ENCODE results near the gene KHDC4. TPM values are rescaled to one million over a fixed set of nuclear protein-coding genes. Genes with fewer than 3 reads are reported as not detected.
"Not testable (repeated sequence)": the region's sequence is repeated elsewhere in the genome, so short reads cannot be mapped to it uniquely, and the experiment has no call there.

Gene KHDC4
- total RNA-seq, 1 donor from 2014 or later = 52.4 TPM

DNA sequence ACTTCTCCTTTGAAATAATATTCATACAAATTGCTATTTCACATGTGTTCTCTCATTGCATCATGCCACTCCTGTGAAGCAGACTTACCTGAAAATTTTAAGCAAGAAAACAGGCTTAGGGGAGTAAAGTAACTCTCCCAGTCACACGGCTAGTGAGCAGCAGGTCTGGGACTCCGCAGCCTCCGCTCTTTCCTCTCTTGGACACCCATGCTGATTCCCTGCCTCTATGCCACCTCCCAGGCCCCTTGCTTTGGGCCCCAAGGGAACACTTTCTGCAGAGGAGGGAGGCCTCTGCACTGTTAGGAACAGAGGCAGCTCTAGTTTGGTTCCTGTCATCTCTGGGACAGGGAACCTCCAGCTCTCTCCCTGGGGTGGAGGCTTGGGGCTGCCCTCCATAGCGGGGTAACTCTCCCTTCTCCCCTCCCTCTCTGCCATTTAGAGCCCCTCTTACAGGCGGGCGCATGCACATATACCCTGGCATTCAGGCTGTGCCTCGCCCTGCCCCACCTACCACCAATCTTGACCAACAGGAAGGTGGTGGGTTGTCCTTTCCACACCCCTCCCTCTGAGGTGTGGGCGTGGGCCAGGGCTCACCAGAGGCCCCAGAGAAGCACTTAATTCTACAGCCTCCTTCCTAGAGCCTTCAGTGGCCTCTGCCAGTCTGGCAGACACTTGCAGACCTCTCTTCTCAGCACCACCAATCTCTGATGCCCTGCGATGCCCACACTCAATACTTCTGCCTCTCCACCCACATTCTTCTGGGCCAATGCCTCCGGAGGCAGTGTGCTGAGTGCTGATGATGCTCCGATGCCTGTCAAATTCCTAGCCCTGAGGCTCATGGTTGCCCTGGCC lies 7.0 kb upstream of the KHDC4 start, which contains the start of gene RXFP4:
RXFP4 (plus strand) TSS at position 646 of the 852 bp plus-strand sequence; CDS start at position 718, 72 bp downstream.
- DNase-seq = peak; percentile 22

DNA sequence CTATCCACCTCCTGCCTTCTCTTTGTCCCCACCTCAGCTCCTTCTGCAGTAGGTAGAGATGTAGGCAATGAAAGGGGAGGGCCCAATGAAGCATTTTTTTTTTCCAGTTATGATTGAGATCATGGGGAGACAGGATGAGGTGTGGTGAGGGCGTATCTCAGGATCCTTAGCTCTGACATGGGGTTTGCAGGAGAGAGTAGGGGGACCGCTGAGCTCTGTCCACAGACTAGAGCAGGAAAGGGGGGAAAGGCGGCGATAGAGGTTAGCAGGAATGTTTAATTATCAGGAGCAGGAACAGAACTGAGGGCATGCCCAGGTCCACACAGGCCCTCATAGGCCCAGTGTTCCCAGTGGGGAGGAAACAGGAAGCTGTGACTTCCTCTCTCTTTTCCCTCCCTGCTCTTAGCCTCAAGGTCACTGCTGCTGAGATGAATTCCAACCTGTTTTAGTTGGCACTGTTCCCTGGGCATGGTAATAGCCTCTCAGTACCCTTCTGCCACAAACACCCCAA lies 6.3 kb upstream of the KHDC4 start:
- DNase-seq = peak; percentile 49

DNA sequence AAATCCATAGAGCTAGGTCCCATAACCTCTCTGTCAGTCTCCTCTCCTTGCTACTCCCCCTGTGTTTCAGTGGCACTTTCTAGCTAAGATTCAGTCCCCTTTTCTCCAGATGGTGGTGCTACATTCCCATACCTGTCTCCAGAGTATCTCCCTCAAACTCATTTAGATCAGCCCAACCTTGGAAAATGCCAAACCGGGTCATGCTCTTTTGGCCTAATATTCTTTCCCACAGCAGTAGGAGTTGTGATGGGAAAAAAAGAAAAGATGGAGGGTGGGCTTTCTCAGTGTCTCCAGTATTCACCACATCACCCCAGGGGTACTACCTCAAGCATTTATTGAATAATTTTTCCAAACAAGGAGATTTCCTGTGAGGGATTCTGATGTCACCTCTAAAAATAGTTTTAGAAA lies 4.0 kb upstream of the KHDC4 start:
- peak; percentile 87 for DNase-seq

- peak; percentile 21 for DNase-seq
Observed at GRCh38 chr1:155934936-155935590, 850 bp upstream of the KHDC4 start.

- no peak for DNase-seq
Observed at GRCh38 chr1:155933591-155934096, 569 bp downstream of the KHDC4 start.

GRCh38 chr1:155932487-155932886 lies 1.7 kb downstream of the KHDC4 start:
- no peak for DNase-seq

DNA sequence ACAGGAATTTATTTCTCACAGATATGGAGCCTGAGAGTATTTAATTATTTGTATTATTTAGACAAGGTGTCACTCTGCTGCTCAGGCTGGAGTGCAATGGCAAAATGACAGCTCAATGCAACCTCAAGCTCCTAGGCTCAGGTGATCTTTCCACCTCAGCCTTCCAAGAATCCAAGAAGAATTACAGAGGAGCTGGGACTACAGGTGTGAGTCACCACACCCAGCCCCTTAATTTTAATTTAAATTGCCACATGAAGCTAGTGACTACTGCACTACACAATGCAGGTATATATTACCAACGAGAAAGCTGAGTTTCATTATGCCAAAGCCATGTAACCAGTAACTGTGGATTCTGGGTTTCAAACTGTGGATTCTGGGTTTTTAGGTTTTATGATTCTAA lies 2.1 kb downstream of the KHDC4 start:
- no peak for DNase-seq

GRCh38 chr1:155931332-155932038 lies 2.7 kb downstream of the KHDC4 start:
- DNase-seq = no peak

DNA sequence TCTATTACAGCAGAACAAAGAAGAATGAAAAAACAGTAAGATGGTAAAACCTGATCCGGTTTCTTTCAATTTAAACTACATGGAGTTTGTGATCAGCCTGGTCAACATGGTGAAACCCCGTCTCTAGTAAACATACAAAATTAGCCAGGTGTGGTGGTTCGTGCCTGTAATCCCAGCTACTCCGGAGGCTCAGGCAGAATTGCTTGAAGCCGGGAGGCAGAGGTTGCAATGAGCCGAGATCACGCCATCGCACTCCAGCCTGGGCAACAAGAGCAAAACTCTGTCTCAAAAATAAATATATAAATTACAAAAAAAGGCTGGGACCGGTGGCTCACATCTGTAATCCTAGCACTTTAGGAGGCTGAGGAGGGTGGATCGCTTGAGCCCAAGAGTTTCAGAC lies 3.5 kb downstream of the KHDC4 start:
- DNase-seq = not testable (repeated sequence)

- no peak for DNase-seq
Observed at GRCh38 chr1:155929057-155929456, 5.2 kb downstream of the KHDC4 start.

DNA sequence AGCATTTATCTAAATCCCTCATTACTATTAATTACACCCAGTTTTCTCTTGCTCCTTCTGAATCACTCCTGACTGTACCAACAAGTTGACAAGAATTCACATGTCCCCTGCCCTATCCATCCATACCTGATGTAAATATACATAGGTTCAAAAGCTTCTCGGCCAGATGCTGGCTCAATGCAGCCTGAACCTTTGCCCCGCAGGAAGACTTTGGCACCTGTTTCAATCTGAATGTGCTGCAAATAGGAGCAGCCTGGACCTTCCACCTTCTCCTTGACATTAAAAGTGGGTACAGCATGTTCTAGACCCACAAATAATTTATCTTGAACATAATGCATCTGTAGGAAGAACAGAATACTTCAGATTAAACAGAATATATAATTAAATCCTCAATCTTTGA lies 8.7 kb downstream of the KHDC4 start:
- DNase-seq = no peak

DNA sequence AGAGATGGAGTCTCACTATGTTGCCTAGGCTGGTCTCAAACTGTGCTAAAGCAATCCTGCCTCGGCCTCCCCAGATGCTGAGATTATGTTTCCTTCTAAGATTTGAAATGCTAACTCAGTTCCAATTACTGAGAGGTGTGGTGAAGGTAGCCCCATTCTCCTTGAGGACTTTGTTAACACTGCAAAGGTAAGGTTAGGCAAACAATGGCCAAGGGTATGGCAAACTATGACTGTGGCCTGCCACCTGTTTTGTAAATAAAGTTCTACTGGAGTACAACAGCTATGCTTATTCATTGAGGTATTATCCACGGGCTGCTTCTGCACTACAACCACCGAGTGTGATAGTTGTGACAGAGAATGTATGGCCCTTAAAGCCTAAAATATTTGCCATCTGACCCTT lies 13.5 kb downstream of the KHDC4 start:
- DNase-seq = no peak

DNA sequence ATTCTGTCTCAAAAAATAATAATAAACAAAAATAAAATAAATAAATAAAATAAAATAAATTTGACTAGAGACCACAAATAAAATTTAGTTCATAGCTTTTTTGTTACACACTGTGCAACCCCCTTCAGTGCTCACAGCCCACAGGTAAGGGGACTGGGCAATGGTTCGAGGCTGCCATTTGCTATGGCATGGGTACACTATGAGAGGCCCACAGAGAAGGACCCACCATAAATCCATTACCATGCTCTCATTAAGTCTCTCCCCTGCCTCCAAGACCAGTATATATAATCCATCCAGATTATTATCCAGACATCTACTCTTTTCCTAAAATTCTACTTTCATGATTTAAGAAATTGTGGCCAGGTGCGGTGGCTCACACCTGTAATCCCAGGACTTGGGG lies 14.4 kb downstream of the KHDC4 start:
- no peak for DNase-seq

GRCh38 chr1:155918660-155919059 lies 15.6 kb downstream of the KHDC4 start:
- DNase-seq = no peak

- DNase-seq = no peak
Observed at GRCh38 chr1:155913969-155914757, 20.1 kb downstream of the KHDC4 start.

DNA sequence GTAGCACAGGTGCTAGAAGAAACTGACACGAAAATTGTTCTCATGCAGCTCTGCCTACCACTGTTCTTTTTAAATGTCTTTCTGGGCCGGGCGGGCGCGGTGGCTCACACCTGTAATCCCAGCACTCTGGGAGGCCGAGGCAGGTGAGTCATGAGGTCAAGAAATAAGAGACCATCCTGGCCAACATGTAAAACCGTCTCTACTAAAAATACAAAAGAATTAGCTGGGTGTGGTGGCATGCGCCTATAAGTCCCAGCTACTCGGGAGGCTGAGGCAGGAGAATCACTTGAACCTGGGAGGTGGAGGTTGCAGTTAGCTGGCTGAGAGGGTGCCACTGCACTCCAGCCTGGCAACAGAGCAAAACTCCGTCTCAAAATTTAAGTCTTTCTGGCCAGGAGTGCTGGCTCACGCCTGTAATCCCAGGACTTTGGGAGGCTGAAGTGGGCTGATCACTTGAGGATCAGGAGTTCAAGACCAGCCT lies 22.1 kb downstream of the KHDC4 start:
- DNase-seq = no peak

GRCh38 chr1:155911156-155912055 lies 22.8 kb downstream of the KHDC4 start, which contains the start of gene RIT1:
RIT1 (minus strand) TSS chr1:155911349; CDS start chr1:155910761, 588 bp downstream.
- DNase-seq = peak; percentile 91

DNA sequence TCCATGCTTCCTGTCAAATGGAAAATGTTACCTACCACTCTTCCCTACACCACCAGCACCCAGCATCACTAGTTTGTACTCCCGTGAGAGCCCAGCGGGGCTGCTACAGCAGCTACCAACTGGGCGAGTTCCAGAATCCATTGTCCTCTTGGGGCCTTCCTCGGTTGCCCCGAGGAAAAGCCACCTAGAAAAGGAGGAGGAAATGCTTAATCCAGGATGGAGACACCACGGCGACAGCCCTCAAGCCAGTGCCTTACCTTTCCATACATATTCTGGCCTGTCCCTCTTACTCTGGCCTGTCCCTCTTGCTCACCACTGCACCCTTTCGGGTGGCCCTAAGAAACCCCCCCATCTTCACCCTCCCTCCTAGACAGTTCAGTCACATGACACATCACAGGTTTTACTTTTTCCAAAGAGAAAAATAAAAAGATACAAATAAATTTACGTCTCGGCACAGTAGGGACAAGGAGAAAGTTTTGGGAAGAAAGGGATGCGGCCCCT lies 23.5 kb downstream of the KHDC4 start:
- DNase-seq = peak; percentile 47

DNA sequence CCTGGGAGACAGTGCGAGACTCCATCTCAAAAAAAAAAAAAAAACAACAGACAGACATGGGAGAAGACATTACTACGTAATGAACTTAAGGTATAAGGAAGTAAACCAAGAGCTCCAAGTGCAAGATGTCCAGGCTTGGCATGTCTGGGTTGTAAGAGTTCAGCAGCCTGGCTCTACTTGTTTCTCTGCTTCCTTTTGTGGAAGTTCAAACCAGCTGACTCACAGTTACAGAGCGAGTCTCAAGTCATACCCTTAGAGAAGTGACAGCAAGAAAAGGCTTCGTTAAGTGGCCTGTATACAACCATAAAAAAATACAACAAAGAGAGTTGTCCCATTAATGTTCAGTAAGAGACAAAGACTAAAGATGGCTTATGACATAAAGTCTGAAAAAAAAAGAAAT lies 24.3 kb downstream of the KHDC4 start:
- DNase-seq = no peak

DNA sequence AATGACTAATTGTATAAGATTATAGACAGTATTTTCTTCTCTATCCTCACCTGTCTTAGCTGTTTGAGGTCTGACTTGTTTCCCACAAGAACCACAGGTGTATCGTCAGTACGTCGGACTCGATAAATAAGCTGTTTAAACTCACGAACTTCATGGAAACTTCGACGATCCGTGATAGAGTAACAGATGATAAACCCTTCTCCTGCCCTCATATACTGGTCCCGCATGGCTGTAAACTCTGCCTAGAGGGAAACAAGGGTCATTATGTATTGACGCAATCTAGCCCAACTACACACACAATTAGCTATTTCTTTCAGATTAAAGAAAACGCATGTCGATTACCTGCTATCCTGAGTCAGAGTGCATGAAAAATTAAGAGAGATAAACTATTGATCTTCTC lies 30.0 kb downstream of the KHDC4 start:
- DNase-seq = no peak

Data from tongue (tissue), 2 donors.